Sciatic nerve (tissue), 2 donors: Measurements from ENCODE around the gene GMPPA. TPM values are rescaled to one million over a fixed set of nuclear protein-coding genes. Genes with fewer than 3 reads are reported as not detected.

Source experiments
- ATAC-seq: fragments of 200-7000 bp; cut with Tn5 transposase; one replicate; pipeline ENCODE4 v1.9.1; 2020; ENCODE audit warnings: mild to moderate bottlenecking, moderate library complexity
- DNase-seq: peaks from one replicate; pipeline ENCODE4 v3.0.0-alpha.2; 2020; ENCODE audit warnings: low spot score
- intact Hi-C: fragments of 100-400 bp; cut with DNase I; formaldehyde crosslinking; loops from one replicate; pipeline ENCODE4 v1.14.2; 2022
- microRNA-seq: library from miRNA; unstranded; fragments of <30 nt; microRNA quantifications from one replicate; pipeline ENCODE4 v1.2.0, GENCODE V29; 2020
- total RNA-seq: library from RNA; stranded (reverse); fragmentation: NEBNext Ultra II Directional; extraction: Animal tissue kit (Norgen Biotek cat#: 25700); gene quantifications from one replicate; pipeline ENCODE4 v1.2.1, GENCODE V29; 2021
- donor health status: DM: no; HTN: no; CAD: no.
- donor health status: DM: no; HTN: no; CAD: no.

Gene GMPPA
- total RNA-seq, 1 donor from 2014 or later: 25.9 TPM

DNA sequence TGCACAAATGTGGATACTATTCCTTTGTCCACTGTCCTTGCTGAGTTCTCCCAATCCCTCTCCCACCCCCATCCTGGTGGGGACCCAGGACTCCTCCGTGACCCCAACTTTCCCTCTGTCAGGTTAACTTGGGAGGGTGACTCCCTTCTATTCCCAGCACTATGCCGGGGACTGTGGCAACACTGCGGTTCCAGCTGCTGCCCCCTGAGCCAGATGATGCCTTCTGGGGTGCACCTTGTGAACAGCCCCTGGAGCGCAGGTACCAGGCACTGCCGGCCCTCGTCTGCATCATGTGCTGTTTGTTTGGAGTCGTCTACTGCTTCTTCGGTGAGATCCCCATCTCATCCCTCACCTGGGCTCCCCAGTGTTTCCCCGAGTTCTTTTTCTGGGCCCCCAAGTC, 45.9 kb downstream of the GMPPA start:
- ATAC-seq (no peak), DNase-seq (no peak)
- intact Hi-C loops: loop anchor here (5.0 kb wide), 1 partner anchor 98 kb away; no protein-coding TSS in a partner anchor

- ATAC-seq (no peak), DNase-seq (no peak)
- intact Hi-C loops: no loop called here
Observed at GRCh38 chr2:219545295-219545942, 46.7 kb downstream of the GMPPA start.

DNA sequence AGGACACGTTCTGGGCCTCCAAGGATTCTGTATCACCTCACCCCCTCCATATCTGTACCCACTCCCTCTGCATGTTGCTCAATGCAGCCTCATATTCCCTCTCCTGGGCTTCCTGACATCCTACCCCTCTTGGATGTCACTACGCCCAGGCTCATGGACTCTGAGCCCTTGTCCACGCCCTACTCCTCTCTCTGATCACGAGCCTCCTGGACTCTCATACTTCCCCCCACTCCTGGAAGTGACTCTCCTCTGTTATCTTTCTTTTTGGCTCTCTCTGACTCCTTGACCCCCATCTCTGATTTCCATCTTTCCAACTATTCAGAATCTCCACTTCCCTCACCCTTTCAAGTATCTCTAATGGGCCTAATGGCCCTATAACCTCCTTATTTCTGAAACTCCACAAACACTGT, 47.3 kb downstream of the GMPPA start:
- DNase-seq (no peak), ATAC-seq (no peak)
- intact Hi-C loops: no loop called here

- no peak for DNase-seq
- ATAC-seq: no peak
- intact Hi-C loops: no loop called here
Observed at GRCh38 chr2:219547621-219548020, 48.9 kb downstream of the GMPPA start.

GRCh38 chr2:219548990-219549389, 50.3 kb downstream of the GMPPA start:
- intact Hi-C loops: no loop called here
- ATAC-seq (no peak), DNase-seq (no peak)

GRCh38 chr2:219549619-219550018, 50.9 kb downstream of the GMPPA start:
- DNase-seq (no peak), ATAC-seq (no peak)
- intact Hi-C loops: no loop called here

DNA sequence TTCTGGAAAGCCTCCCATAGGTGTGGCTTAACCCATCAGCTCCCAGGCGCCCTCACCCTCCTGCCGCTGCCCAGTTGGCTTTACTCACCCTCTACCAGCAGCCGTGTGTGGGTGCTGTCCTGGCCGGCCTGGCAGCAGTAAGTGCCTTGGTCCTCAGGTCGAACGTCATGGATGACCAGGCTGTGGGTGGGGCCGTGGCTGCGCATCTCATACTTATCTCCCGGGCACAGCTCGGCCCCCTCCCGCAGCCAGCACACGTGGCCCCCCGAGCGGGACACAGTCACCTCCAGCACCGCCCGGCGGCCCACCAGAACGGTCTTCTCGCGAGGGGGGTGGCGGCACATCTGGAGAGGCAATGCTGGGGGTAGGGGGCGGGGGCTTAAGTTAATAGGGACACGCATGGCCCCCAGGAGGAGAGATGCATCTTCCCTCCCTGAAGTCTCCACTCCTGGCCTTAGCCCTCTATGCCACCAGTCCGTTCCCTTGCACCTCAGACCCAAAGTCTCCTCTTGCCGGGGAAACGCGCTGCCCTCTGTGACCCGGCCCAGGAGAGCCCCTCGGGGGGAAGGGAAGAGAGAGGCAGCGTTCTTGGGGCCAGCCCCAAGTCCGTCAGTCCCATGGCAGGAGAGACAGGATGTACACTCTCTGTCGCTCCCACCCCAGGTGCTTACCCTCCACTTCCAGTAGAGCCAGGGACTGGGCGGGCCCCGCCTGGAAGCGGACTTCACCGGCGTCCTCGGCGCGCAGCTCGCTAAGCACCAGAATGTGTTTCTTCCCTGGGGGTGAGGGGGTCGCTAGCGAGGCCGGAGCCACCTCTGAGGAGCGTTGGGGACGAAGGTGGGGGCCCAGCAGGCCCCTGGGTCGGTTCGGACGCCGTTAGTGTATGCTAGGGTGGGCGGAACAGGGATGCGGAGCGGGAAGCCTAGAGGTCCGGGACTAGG, 53.0 kb downstream of the GMPPA start:
- ATAC-seq: peak; percentile 57
- peak; percentile 70 for DNase-seq
- intact Hi-C loops: no loop called here

GRCh38 chr2:219552382-219553167, 53.9 kb downstream of the GMPPA start:
- DNase-seq (peak; percentile 94), ATAC-seq (peak; percentile 92)
- intact Hi-C loops: no loop called here

- peak; percentile 75 for DNase-seq
- intact Hi-C loops: no loop called here
Observed at GRCh38 chr2:219553168-219553417, 54.4 kb downstream of the GMPPA start.

GRCh38 chr2:219553463-219553963, 54.8 kb downstream of the GMPPA start:
- intact Hi-C loops: no loop called here
- ATAC-seq: no peak
- DNase-seq: peak; percentile 58

More at GRCh38 chr2:219553168-219553417, 54.4 kb downstream of the GMPPA start:
- ATAC-seq: no peak

- intact Hi-C loops: no loop called here
- DNase-seq (peak; percentile 63), ATAC-seq (no peak)
Observed at GRCh38 chr2:219554350-219554749, 55.7 kb downstream of the GMPPA start.

DNA sequence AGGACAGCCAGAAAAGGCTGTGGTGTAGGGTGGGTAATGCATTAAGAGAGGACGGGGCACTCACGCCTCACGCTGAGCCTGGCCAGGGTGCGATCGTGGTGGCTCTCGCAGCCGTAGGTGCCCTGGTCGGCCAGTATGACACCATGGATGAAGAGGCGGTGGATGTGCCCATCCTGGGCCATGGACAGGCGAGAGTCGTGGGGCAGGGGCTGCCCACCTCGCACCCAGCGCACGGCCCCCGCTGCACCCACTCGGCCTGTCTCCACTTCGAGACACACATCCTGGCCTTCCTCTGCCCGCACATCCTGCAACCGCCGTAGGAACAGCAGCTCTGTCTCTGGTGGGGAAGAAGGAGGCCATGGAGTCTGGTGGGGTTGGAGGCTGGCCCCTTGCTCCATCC, 57.3 kb downstream of the GMPPA start:
- ATAC-seq (no peak), DNase-seq (no peak)
- intact Hi-C loops: no loop called here

GRCh38 chr2:219556413-219556812, 57.7 kb downstream of the GMPPA start:
- intact Hi-C loops: no loop called here
- ATAC-seq (no peak), DNase-seq (no peak)

Small RNA genes lying within 50 kb of the gene (microRNA-seq; reads per million reads assigned to microRNA genes)
- gene MIR3132: 1.1 reads per million

Other genes starting within 250 kb of the GMPPA start
- not detected for gene TUBA4B, start 245.6 kb upstream of the GMPPA start, total RNA-seq
- 12.5 TPM for gene TUBA4A, start 245.0 kb upstream of the GMPPA start, total RNA-seq
- gene DNAJB2, start 219.5 kb upstream of the GMPPA start, total RNA-seq: 120 TPM
- 0.58 TPM for gene PTPRN, start 189.5 kb upstream of the GMPPA start, total RNA-seq
- not detected for gene RESP18, start 166.1 kb upstream of the GMPPA start, total RNA-seq
- 41.8 TPM for gene DNPEP, start 111.0 kb upstream of the GMPPA start, total RNA-seq
- 1.4 TPM for gene DES, start 80.5 kb upstream of the GMPPA start, total RNA-seq
- gene SPEG, start 64.0 kb upstream of the GMPPA start, total RNA-seq: 7.2 TPM
- 0.31 TPM for gene ASIC4, start 15.6 kb downstream of the GMPPA start, total RNA-seq
- 33.4 TPM for gene CHPF, start 44.9 kb downstream of the GMPPA start, total RNA-seq
- 2.1 TPM for gene TMEM198, start 45.1 kb downstream of the GMPPA start, total RNA-seq
- 85.2 TPM for gene OBSL1, start 72.6 kb downstream of the GMPPA start, total RNA-seq
- gene INHA, start 73.4 kb downstream of the GMPPA start, total RNA-seq: 0.53 TPM
- 58.5 TPM for gene STK11IP, start 99.0 kb downstream of the GMPPA start, total RNA-seq
- gene SLC4A3, start 128.7 kb downstream of the GMPPA start, total RNA-seq: 6.7 TPM